Measurements from ENCODE around the gene TRIM4. TPM values are rescaled to one million over a fixed set of nuclear protein-coding genes. Genes with fewer than 3 reads are reported as not detected.
"Not testable (repeated sequence)": the region's sequence is repeated elsewhere in the genome, so short reads cannot be mapped to it uniquely, and the experiment has no call there.

TRIM4 gene
- total RNA-seq (10 to 100 TPM; 30.1 to 75.0 (median 37.6) TPM), polyA plus RNA-seq (10 to 100 TPM; 31.9 to 37.8 TPM), total RNA-seq (61.6 reads per million, percentile 75 among the genes with 10 or more reads in this experiment)

- Mint-ChIP-seq H3K4me1 (peaks cover 28 to 65% (median 54%) of the 10 kb centered on the region in 7 donors), H3K4me3 (peak within 1 kb of the TSS; percentile 87 to 98 (median 96))
Observed at GRCh38 chr7:99918959-99919813, at the start of gene TRIM4. TSS of gene TRIM4 (minus strand) at chr7:99919530. CDS start at chr7:99919401, 129 bp downstream.

GRCh38 chr7:99958564-99959227 is 39.4 kb upstream of the TRIM4 start:
- Histone ChIP-seq H3K4me3 (ENCODE audit: low read length) (no peak overlapping the region), H3K27ac (ENCODE audit: low read depth, low read length) (no peak overlapping the region), H3K9me3 (ENCODE audit: control insufficient read depth in 2 of 3, low read length in 3 of 3) (no peaks in the 10 kb centered on the region), H3K27me3 (ENCODE audit: control insufficient read depth in 2 of 2, insufficient read depth in 2 of 2, low read length in 2 of 2) (no peaks in the 10 kb centered on the region), H3K4me1 (ENCODE audit: control insufficient read depth in 2 of 2, insufficient read depth in 2 of 2, low read length in 2 of 2) (no peaks in the 10 kb centered on the region), H3K36me3 (ENCODE audit: control insufficient read depth in 2 of 3, insufficient read depth in 3 of 3, low read length in 3 of 3) (no peaks in the 10 kb centered on the region)
- Mint-ChIP-seq H3K4me1 (peaks cover 0 to 2% (median 0%) of the 10 kb centered on the region in 7 donors), H3K4me3 (no peak overlapping the region), H3K36me3 (no peaks in the 10 kb centered on the region), H3K9me3 (no peaks in the 10 kb centered on the region), H3K27ac (no peak overlapping the region), H3K27me3 (peaks cover 9 to 56% (median 43%) of the 10 kb centered on the region in 5 donors)
- DNase-seq (no peak), ATAC-seq (no peak)
- ChIA-PET CTCF (no interaction called here), POLR2A (no interaction called here)
- intact Hi-C loops (cut with micrococcal nuclease) = no loop called here

More at GRCh38 chr7:99918959-99919813, at the start of gene TRIM4:
- Histone ChIP-seq H3K36me3 (ENCODE audit: control insufficient read depth in 2 of 3, insufficient read depth in 3 of 3, low read length in 3 of 3) (peaks cover 0 to 18% (median 3%) of the 10 kb centered on the region in 3 experiments), H3K9me3 (ENCODE audit: control insufficient read depth in 2 of 3, low read length in 3 of 3) (no peaks in the 10 kb centered on the region), H3K27ac (ENCODE audit: low read depth, low read length) (peak within 1 kb of the TSS; percentile 96), H3K4me3 (ENCODE audit: low read length) (peak within 1 kb of the TSS; percentile 68), H3K4me1 (ENCODE audit: control insufficient read depth in 2 of 2, insufficient read depth in 2 of 2, low read length in 2 of 2) (peaks cover 36 to 37% of the 10 kb centered on the region in 2 donors), H3K27me3 (ENCODE audit: control insufficient read depth in 2 of 2, insufficient read depth in 2 of 2, low read length in 2 of 2) (no peaks in the 10 kb centered on the region)
- peaks cover 5 to 34% (median 12%) of the 10 kb centered on the region in 5 donors for H3K36me3 Mint-ChIP-seq
- DNase-seq (peak; percentile 76 to 92 (median 89)), ATAC-seq (peak; percentile 98)
- H3K27ac Mint-ChIP-seq = peak within 1 kb of the TSS; percentile 96 to 99 (median 98)
- H3K27me3 Mint-ChIP-seq = peaks cover 0 to 2% (median 0%) of the 10 kb centered on the region in 5 donors
- ChIA-PET POLR2A (interaction anchor here (0.6 to 3.7 kb wide), 33 partner anchors 9 to 968 kb away, joined by 3 to 39 read pairs (median 4); partner anchors contain the start of genes AP4M1, BUD31, FAM200A and GJC3), CTCF (interaction anchor here (0.5 to 8.4 kb wide), 8 partner anchors 10 to 163 kb away, joined by 3 to 102 read pairs (median 6); partner anchors contain the start of genes GJC3 and ZKSCAN1)
- H3K9me3 Mint-ChIP-seq = peaks cover 0 to 3% (median 0%) of the 10 kb centered on the region in 11 donors
- intact Hi-C loops (cut with micrococcal nuclease) = loop anchor here (1.0 to 10.0 kb wide), 12 partner anchors 10 to 1333 kb away; partner anchors contain the start of genes GJC3 (in 2 of the 2), ZKSCAN1 (in 2 of the 2), ZNF3 (in 2 of the 2) and PVRIG (in 1 of the 2)

GRCh38 chr7:99955247-99955646 is 35.9 kb upstream of the TRIM4 start:
- H3K9me3 ChIP-seq (ENCODE audit: control insufficient read depth in 2 of 3, low read length in 3 of 3) = no peaks in the 10 kb centered on the region
- intact Hi-C loops (cut with micrococcal nuclease) = no loop called here
- no peaks in the 10 kb centered on the region for H3K4me1 ChIP-seq (ENCODE audit: control insufficient read depth in 2 of 2, insufficient read depth in 2 of 2, low read length in 2 of 2)
- POLR2A ChIA-PET = no interaction called here
- peaks cover 9 to 27% (median 18%) of the 10 kb centered on the region in 5 donors for H3K27me3 Mint-ChIP-seq
- no peak overlapping the region for H3K27ac Mint-ChIP-seq
- DNase-seq (no peak), ATAC-seq (no peak)
- no peaks in the 10 kb centered on the region for H3K27me3 ChIP-seq (ENCODE audit: control insufficient read depth in 2 of 2, insufficient read depth in 2 of 2, low read length in 2 of 2)
- no peaks in the 10 kb centered on the region for H3K36me3 Mint-ChIP-seq
- no peak overlapping the region for H3K4me3 Mint-ChIP-seq
- H3K9me3 Mint-ChIP-seq = peaks cover 0 to 9% (median 0%) of the 10 kb centered on the region in 11 donors
- CTCF ChIA-PET = interaction anchor here (0.6 to 1.1 kb wide), 3 partner anchors 34 to 104 kb away, joined by 3 to 4 read pairs (median 4); no protein-coding TSS in a partner anchor
- peaks cover 0 to 4% (median 0%) of the 10 kb centered on the region in 7 donors for H3K4me1 Mint-ChIP-seq
- H3K36me3 ChIP-seq (ENCODE audit: control insufficient read depth in 2 of 3, insufficient read depth in 3 of 3, low read length in 3 of 3) = no peaks in the 10 kb centered on the region
- no peak overlapping the region for H3K27ac ChIP-seq (ENCODE audit: low read depth, low read length)
- no peak overlapping the region for H3K4me3 ChIP-seq (ENCODE audit: low read length)

- H3K36me3 ChIP-seq (ENCODE audit: control insufficient read depth in 2 of 3, insufficient read depth in 3 of 3, low read length in 3 of 3); H3K4me3 Mint-ChIP-seq; H3K36me3 Mint-ChIP-seq; H3K4me1 ChIP-seq (ENCODE audit: control insufficient read depth in 2 of 2, insufficient read depth in 2 of 2, low read length in 2 of 2); intact Hi-C loops (cut with micrococcal nuclease); DNase-seq; ATAC-seq; H3K27me3 ChIP-seq (ENCODE audit: control insufficient read depth in 2 of 2, insufficient read depth in 2 of 2, low read length in 2 of 2); H3K9me3 ChIP-seq (ENCODE audit: control insufficient read depth in 2 of 3, low read length in 3 of 3); H3K4me1 Mint-ChIP-seq; H3K4me3 ChIP-seq (ENCODE audit: low read length); H3K27ac ChIP-seq (ENCODE audit: low read depth, low read length); H3K27ac Mint-ChIP-seq; POLR2A ChIA-PET: not testable (repeated sequence)
- CTCF ChIA-PET = interaction anchor here (0.6 kb wide), 1 partner anchor 490 kb away, joined by 3 read pairs; no protein-coding TSS in a partner anchor
- Mint-ChIP-seq H3K27me3 (peaks cover 8 to 21% (median 12%) of the 10 kb centered on the region in 5 donors), H3K9me3 (peaks cover 0 to 14% (median 0%) of the 10 kb centered on the region in 11 donors)
Observed at GRCh38 chr7:99954643-99955042, 35.3 kb upstream of the TRIM4 start.

- CTCF ChIA-PET = interaction anchor here (0.8 kb wide), 1 partner anchor 167 kb away, joined by 8 read pairs; no protein-coding TSS in a partner anchor
- Histone ChIP-seq H3K9me3 (ENCODE audit: control insufficient read depth in 2 of 3, low read length in 3 of 3) (no peaks in the 10 kb centered on the region), H3K36me3 (ENCODE audit: control insufficient read depth in 2 of 3, insufficient read depth in 3 of 3, low read length in 3 of 3) (no peaks in the 10 kb centered on the region), H3K27ac (ENCODE audit: low read depth, low read length) (no peak overlapping the region), H3K4me1 (ENCODE audit: control insufficient read depth in 2 of 2, insufficient read depth in 2 of 2, low read length in 2 of 2) (no peaks in the 10 kb centered on the region), H3K4me3 (ENCODE audit: low read length) (no peak overlapping the region), H3K27me3 (ENCODE audit: control insufficient read depth in 2 of 2, insufficient read depth in 2 of 2, low read length in 2 of 2) (no peaks in the 10 kb centered on the region)
- Mint-ChIP-seq H3K4me1 (peaks cover 0 to 8% (median 0%) of the 10 kb centered on the region in 7 donors), H3K27ac (no peak overlapping the region), H3K27me3 (peaks cover 4 to 12% (median 5%) of the 10 kb centered on the region in 5 donors), H3K9me3 (peaks cover 0 to 15% (median 0%) of the 10 kb centered on the region in 11 donors), H3K4me3 (no peak overlapping the region), H3K36me3 (peaks cover 0 to 2% (median 0%) of the 10 kb centered on the region in 5 donors)
- DNase-seq (no peak), ATAC-seq (peak; percentile 77)
- intact Hi-C loops (cut with micrococcal nuclease) = no loop called here
- POLR2A ChIA-PET = no interaction called here
Observed at GRCh38 chr7:99953649-99954048, 34.3 kb upstream of the TRIM4 start.

- peaks cover 0 to 16% (median 8%) of the 10 kb centered on the region in 5 donors for H3K27me3 Mint-ChIP-seq
- H3K4me3 ChIP-seq (ENCODE audit: low read length); H3K9me3 ChIP-seq (ENCODE audit: control insufficient read depth in 2 of 3, low read length in 3 of 3); H3K27ac Mint-ChIP-seq; H3K4me1 ChIP-seq (ENCODE audit: control insufficient read depth in 2 of 2, insufficient read depth in 2 of 2, low read length in 2 of 2); H3K4me3 Mint-ChIP-seq; CTCF ChIA-PET; H3K27ac ChIP-seq (ENCODE audit: low read depth, low read length); DNase-seq; H3K36me3 Mint-ChIP-seq; H3K4me1 Mint-ChIP-seq; H3K36me3 ChIP-seq (ENCODE audit: control insufficient read depth in 2 of 3, insufficient read depth in 3 of 3, low read length in 3 of 3); ATAC-seq; intact Hi-C loops (cut with micrococcal nuclease); H3K27me3 ChIP-seq (ENCODE audit: control insufficient read depth in 2 of 2, insufficient read depth in 2 of 2, low read length in 2 of 2): not testable (repeated sequence)
- POLR2A ChIA-PET = interaction anchor here (0.6 kb wide), 1 partner anchor 341 kb away, joined by 3 read pairs; no protein-coding TSS in a partner anchor
- peaks cover 0 to 15% (median 0%) of the 10 kb centered on the region in 11 donors for H3K9me3 Mint-ChIP-seq
Observed at GRCh38 chr7:99952649-99953048, 33.3 kb upstream of the TRIM4 start.

Data from naive thymus-derived CD4-positive, alpha-beta T cell (primary cell).